ENCODE data around the gene PSG1.
"Not testable (repeated sequence)": the region's sequence is repeated elsewhere in the genome, so short reads cannot be mapped to it uniquely, and the experiment has no call there.

DNA sequence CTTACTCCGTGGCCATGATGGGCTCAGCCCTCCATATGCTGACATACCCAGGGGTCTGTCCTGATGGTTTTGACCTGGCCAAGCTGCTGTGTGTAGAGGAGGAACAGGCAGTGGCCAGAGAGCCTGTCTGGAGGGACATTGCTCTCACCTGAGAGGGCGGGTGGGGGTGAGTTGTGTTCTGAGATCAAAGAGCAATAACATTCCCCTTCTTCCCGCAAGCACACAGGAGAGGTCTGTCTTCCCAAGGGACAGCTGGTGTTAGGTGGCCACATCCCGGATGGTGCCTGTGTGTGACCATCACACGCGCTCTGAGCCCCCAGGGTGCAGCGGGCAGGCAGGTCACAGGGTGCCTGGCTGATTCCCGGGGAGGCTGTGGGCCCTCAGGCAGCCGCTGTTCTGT lies 1.1 kb upstream of the PSG1 start:
- TF ChIP-seq, protein P1, sequence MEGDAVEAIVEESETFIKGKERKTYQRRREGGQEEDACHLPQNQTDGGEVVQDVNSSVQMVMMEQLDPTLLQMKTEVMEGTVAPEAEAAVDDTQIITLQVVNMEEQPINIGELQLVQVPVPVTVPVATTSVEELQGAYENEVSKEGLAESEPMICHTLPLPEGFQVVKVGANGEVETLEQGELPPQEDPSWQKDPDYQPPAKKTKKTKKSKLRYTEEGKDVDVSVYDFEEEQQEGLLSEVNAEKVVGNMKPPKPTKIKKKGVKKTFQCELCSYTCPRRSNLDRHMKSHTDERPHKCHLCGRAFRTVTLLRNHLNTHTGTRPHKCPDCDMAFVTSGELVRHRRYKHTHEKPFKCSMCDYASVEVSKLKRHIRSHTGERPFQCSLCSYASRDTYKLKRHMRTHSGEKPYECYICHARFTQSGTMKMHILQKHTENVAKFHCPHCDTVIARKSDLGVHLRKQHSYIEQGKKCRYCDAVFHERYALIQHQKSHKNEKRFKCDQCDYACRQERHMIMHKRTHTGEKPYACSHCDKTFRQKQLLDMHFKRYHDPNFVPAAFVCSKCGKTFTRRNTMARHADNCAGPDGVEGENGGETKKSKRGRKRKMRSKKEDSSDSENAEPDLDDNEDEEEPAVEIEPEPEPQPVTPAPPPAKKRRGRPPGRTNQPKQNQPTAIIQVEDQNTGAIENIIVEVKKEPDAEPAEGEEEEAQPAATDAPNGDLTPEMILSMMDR (IDR thresholded peaks at IDR 0.05), result not testable (repeated sequence)
- not testable (repeated sequence) for TF ChIP-seq POLR2A, EP300 (IDR thresholded peaks at IDR 0.05)
